HL-60/S4 treated with phorbol 12-myristate 13-acetate at 8.2 ng/mL for 4 days and 3 days (cell line): ENCODE data around the gene RGP1.

Experiments used
- in situ Hi-C: fragments of 300-500 bp; cut with MboI; formaldehyde crosslinking; loops from 2 replicates; pipeline ENCODE4 v1.15.0; 2022; ENCODE audit warnings: low sequenced_read_pairs

RGP1 gene

DNA sequence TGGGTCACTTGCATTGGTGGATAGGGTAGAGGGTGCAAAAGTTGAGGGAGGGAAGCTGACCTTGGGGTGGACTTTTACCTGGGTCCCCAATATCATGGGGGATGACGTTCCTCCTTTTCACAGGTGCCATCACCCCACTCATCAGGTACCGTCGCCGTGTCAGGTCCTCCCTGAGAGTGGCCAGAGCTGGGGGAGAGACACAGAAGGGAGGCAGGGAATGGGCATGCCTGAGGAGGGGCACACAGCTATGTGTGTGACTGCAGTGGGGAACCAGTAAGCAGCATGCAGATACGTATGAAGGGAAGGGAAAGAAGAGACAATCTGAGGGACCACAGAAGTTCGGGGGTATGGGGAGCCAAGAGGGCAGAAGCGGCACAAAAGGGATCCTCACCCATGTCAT, 10.2 kb upstream of the RGP1 start:
- in situ Hi-C loops = no loop called here

DNA sequence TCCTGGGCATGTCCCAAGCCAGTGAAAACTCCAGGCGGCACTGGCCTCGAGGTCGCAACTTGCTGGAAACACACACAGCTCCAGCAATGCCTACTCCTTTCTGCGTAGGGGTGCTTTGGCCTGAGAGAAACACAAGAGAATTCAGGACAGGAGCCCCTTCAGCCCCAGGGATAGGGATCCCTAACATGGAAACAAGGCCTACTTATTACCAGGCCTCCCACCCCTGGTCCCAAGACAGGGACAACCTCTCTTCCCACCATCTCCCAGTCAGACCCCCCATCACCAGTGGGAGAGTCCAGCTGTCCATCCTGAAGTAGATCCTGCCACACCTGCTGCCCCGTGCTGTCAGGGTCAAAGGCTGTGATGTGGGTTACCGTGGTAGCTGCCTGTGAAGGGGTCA, 8.8 kb upstream of the RGP1 start:
- in situ Hi-C loops = no loop called here

GRCh38 chr9:35741740-35742139, 7.3 kb upstream of the RGP1 start:
- in situ Hi-C loops = no loop called here

- in situ Hi-C loops = no loop called here
These were observed 5.6 kb upstream of the RGP1 start for GRCh38 chr9:35743452-35743851.

GRCh38 chr9:35743880-35744518, 5.1 kb upstream of the RGP1 start:
- in situ Hi-C loops = no loop called here

DNA sequence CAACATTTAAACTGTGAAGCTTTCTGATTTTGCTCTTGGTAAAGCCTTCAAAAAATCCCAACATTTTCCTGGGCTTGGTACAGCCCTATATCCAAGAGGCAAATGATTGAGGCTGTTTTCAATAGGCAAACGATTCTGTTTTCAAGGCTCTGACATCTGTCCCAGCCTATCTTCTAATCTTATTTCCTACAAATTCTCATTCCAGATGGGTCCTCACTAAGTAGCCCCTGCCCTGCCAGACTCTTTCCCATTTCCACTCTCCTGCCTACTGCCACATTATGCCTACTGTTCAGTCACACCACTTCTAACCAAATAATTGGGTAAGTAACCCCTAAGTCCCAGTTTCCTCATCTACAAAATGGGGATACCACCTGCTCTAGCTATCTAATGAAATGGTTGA, 3.5 kb upstream of the RGP1 start:
- in situ Hi-C loops = no loop called here

- in situ Hi-C loops = no loop called here
These were observed 2.5 kb upstream of the RGP1 start for GRCh38 chr9:35746583-35746982.

DNA sequence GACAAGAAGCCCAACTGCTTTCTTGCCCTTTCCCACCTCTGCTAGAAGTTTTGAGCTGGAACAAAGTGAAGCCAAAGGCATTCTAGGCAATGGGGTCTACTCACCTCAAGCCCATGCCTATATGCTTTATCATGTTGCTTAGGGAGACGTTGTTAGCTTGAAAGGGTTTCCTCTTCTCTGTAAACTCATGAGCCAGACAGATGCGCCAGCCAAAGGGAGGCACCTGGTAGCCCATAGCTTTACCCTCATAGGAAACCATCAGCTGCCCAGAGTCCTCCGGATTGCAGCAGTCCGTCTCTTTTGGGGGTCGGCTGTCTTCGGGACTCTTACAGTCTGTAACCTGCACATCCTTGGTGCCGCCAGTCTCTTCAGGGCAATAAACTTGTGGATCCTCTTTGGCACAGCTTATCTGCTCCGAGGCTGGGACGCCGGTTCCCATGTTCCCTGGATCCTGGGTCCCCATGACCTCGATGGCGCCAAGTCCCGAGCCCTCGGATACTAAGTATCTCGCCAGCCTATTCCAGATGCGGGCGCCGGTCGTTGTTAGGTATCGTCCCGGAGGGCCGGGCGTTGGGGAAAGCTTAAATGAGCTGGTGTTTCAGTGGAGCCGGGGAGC, 737 bp upstream of the RGP1 start:
- in situ Hi-C loops = no loop called here

DNA sequence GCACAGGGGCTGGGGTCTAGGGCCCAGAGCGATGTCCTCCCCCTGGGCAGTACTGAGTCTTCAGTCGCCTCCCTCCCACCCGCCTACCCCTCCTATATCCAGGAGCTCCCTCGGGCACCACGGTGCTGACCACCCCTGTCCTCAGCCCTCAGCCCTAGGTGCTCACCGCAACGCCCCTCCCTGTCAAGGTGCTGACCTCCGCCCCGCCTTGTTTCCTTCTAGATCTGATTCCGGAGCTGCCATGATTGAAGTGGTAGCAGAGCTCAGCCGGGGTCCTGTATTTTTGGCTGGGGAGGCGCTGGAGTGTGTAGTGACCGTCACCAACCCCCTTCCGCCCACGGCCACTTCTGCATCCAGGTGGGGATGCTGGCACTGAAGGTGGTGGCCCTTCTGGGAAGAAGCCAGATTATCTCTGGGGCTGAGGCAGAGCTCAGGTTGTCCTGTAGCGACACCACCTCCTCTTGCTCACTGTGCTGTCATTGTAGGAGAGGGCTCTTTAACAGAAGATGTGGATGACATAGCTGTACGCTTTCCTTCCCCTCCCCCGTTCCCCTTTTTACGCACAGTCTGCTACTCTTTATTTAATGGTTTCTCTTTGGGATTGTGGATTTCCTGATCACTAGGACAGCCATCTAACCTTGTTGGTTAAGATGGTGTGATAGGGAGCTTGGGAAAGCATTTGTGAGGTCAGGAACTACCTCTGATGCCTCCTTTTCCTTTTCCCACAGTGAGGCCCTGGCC, 598 bp downstream of the RGP1 start:
- in situ Hi-C loops = no loop called here

DNA sequence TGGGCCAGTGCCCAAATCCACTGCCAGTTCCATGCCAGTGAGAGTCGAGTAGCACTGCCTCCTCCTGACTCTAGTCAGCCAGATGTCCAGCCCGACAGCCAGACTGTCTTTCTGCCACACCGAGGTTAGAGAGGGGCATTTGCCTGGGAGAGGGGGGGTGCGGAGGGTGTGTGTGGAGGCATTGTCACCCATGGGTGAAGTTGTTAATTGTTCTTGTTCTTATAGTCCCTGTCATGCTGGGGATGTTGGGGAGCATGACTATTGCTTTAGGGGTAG, 1.1 kb downstream of the RGP1 start:
- in situ Hi-C loops = no loop called here

DNA sequence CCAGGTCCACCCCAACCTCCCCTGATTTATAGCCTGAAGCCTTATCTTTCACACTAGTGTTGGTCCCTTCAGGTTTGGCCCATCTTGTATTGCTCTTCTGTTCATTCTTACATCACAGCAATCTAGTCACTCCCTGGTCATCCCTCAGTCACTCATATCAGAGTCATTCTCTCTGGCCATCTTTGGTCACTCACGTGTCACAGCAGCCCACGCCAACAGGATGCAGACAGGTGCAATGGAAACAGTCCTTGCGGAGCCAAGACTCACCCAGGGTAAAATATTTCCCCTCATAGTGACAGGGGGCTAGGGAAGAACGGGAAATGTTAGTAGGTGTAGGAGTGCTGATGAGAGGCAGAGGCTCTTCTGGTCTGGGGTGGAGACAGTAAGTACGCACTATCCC, 4.4 kb downstream of the RGP1 start:
- in situ Hi-C loops = no loop called here

- in situ Hi-C loops = no loop called here
These were observed 5.2 kb downstream of the RGP1 start, which contains the start of gene MSMP for GRCh38 chr9:35754264-35754663. TSS of gene MSMP (minus strand) at chr9:35754276. CDS start at chr9:35754129, 147 bp downstream.

GRCh38 chr9:35755071-35755470, 6.0 kb downstream of the RGP1 start:
- in situ Hi-C loops = no loop called here

- in situ Hi-C loops = no loop called here
These were observed 7.5 kb downstream of the RGP1 start for GRCh38 chr9:35756275-35757225.

GRCh38 chr9:35757226-35757891, 8.3 kb downstream of the RGP1 start:
- in situ Hi-C loops = no loop called here

DNA sequence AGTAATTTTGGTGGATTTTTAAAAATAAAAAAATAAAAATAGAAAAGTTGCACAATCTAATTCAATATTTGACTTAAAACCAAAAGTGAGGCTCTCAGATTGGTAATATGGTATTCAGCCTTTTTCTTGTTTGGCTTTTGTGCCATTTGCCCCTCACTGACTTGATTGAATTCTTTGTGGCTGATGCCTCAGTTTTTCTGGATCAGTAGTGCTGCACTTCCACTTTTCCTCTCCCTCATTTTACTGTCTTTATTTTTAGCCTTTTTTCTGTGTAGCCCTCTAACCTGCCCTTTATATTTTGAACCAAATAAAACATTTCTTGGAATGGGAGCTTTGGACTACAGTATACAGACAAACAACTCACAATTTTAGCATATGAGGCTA, 8.8 kb downstream of the RGP1 start:
- in situ Hi-C loops = no loop called here

DNA sequence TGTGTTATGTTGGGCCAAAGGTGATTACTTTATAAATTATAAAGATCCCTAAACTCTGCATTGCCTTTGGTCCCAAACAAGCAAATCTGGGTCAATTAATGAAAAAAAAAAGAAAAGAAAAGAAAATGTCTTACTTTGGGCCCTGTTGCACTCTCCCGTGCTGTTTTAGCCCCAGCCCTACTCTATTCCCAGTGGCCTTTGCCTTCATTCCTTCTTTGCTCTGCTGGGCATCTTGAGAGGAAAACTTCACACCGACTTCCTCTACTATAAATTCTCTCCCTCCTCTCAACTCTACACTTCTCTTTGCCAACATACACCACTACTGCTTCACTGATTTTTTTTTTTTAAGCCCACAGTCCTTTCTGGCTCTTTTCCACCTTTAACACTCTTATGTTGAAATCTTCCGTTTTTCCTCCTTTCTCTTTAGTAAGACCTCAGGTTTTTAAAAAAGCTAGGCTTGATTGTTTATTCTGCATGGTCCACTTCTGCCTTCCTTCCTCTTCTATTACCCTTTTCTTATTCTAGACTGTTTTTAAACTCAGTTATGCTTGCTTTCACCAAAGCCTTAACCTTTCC, 9.5 kb downstream of the RGP1 start:
- in situ Hi-C loops = no loop called here

GRCh38 chr9:35759795-35760194, 10.7 kb downstream of the RGP1 start:
- in situ Hi-C loops = no loop called here

DNA sequence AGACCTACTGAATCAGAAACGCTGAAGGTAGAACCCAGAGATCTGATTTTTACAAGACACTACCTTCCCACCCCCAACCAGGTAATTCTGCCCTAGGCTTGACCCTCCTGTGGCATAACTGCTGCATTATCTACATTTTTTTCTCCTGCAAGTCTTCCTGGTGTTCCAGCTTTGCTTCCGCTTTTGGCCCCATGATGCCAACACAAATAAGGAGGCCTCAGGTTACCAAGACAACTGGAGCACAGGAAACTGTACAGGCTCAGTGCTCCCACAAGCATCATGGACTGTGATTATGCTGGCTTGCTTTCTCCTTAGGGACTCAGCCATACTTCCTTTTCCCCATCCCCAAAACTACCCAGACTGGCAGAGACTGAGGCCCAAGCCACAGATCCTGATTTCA, 11.6 kb downstream of the RGP1 start:
- in situ Hi-C loops = no loop called here

DNA sequence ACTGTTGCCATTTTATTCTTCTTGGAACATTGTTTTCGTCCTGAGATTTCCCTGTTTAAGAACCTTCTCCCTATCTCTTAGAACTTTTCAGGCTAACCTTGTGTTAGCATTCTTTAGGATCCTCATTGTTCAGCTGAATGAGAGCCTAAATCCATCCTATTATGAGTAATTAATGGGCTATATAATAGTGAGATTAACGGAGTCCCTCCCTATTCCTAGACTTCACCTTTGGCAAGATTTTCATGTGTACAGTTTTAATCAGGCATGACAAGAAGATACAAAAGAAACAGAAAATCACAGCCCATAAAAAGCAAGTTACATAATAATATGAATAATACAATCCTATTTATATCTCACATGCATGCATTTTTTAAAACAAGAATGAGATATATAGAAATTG, 14.1 kb downstream of the RGP1 start:
- in situ Hi-C loops = no loop called here

DNA sequence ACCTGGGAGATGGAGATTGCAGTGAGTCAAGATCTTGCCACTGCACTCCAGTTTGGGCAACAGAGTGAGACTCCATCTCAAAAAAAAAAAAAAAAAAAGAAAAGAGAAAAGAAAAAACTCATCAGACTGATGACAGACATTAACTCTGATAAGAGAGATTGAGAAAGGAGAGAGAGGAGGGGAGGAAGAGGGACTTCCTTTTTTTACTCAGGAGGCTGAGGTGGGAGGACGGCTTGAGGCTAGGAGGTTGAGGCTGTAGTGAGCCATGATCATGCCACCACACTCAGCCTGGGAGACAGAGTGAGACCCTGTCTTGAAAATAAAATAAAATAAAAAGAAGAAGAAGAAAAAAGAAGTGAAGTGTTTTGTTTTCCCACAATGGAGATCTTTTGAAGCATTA, 14.7 kb downstream of the RGP1 start:
- in situ Hi-C loops = no loop called here
